OCI-M1 (cell line): ENCODE measurements around the gene CPT1C.

ENCODE experiments used
- DNase-seq: peaks from one replicate; lab custom pipeline; 2025; lab: John Stamatoyannopoulos, UW

The CPT1C gene

GRCh38 chr19:49690656-49691242 lies at the start of gene CPT1C:
Gene CPT1C, plus strand, starts transcription at chr19:49691116. Its CDS starts 1,137 bp downstream, at chr19:49692253.
- no peak for DNase-seq

GRCh38 chr19:49641688-49642491 lies 49.0 kb upstream of the CPT1C start, which contains the start of gene SCAF1:
Gene SCAF1, plus strand, starts transcription at chr19:49642209. Its CDS starts 2,818 bp downstream, at chr19:49645027.
- DNase-seq, result peak; percentile 100

- peak; percentile 61 for DNase-seq
Observed at GRCh38 chr19:49642492-49643035, 48.4 kb upstream of the CPT1C start.

GRCh38 chr19:49643466-49643865 lies 47.5 kb upstream of the CPT1C start:
- DNase-seq, result no peak

- no peak for DNase-seq
Observed at GRCh38 chr19:49645592-49645991, 45.3 kb upstream of the CPT1C start.

GRCh38 chr19:49645995-49646394 lies 44.9 kb upstream of the CPT1C start:
- no peak for DNase-seq

- DNase-seq, result no peak
Observed at GRCh38 chr19:49646586-49646985, 44.3 kb upstream of the CPT1C start.

GRCh38 chr19:49651029-49651819 lies 39.7 kb upstream of the CPT1C start:
- no peak for DNase-seq

GRCh38 chr19:49651820-49652550 lies 38.9 kb upstream of the CPT1C start:
- no peak for DNase-seq

- no peak for DNase-seq
Observed at GRCh38 chr19:49652551-49653465, 38.1 kb upstream of the CPT1C start.

- DNase-seq, result no peak
Observed at GRCh38 chr19:49653466-49653806, 37.5 kb upstream of the CPT1C start.

- no peak for DNase-seq
Observed at GRCh38 chr19:49654581-49654980, 36.3 kb upstream of the CPT1C start.

GRCh38 chr19:49655570-49656455 lies 35.1 kb upstream of the CPT1C start:
- no peak for DNase-seq

- no peak for DNase-seq
Observed at GRCh38 chr19:49656456-49657109, 34.3 kb upstream of the CPT1C start.

GRCh38 chr19:49657493-49658138 lies 33.3 kb upstream of the CPT1C start:
- no peak for DNase-seq

GRCh38 chr19:49658139-49658517 lies 32.8 kb upstream of the CPT1C start:
- DNase-seq, result no peak

- DNase-seq, result no peak
Observed at GRCh38 chr19:49658566-49659442, 32.1 kb upstream of the CPT1C start.
